ENCODE data around the gene MKNK2.

MKNK2 gene

DNA sequence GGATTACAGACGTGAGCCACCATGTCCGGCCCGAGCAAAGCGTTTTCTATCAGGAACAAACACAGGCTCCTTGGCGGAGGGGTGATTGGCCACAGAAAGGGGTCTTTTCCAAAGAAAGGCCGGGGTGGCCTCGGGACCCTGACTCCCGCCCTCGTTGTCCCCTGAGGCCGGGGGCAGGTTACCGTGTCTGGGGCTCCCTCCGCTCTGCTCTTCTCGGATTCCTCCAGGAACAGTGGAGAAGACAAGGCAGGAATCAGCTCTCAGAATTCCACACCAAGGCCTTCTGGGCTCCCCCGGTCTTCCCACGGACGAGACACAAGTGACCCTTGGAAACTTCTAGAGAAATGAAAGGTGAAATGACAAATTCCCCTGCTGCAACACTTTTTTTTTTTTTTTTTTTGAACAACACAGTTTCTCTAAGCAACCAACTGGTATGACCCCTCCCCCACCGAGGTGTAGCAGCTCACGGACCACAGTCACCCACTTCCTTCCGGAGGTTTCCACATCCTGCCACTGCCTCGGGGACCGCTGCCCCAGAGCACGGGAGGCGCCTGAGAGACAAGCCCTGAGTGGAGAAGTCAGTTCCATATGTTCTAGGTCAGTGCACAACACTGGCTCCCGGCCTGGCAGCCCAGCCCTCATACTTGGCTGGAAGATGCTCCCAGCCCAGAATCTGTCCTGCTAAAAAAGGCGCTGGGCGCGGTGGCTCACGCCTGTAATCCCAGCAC is 34.1 kb upstream of the MKNK2 start:
- TF ChIP-seq, protein P1, sequence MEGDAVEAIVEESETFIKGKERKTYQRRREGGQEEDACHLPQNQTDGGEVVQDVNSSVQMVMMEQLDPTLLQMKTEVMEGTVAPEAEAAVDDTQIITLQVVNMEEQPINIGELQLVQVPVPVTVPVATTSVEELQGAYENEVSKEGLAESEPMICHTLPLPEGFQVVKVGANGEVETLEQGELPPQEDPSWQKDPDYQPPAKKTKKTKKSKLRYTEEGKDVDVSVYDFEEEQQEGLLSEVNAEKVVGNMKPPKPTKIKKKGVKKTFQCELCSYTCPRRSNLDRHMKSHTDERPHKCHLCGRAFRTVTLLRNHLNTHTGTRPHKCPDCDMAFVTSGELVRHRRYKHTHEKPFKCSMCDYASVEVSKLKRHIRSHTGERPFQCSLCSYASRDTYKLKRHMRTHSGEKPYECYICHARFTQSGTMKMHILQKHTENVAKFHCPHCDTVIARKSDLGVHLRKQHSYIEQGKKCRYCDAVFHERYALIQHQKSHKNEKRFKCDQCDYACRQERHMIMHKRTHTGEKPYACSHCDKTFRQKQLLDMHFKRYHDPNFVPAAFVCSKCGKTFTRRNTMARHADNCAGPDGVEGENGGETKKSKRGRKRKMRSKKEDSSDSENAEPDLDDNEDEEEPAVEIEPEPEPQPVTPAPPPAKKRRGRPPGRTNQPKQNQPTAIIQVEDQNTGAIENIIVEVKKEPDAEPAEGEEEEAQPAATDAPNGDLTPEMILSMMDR (IDR thresholded peaks at IDR 0.05; ENCODE audit: low read depth, low read length), result no peak

DNA sequence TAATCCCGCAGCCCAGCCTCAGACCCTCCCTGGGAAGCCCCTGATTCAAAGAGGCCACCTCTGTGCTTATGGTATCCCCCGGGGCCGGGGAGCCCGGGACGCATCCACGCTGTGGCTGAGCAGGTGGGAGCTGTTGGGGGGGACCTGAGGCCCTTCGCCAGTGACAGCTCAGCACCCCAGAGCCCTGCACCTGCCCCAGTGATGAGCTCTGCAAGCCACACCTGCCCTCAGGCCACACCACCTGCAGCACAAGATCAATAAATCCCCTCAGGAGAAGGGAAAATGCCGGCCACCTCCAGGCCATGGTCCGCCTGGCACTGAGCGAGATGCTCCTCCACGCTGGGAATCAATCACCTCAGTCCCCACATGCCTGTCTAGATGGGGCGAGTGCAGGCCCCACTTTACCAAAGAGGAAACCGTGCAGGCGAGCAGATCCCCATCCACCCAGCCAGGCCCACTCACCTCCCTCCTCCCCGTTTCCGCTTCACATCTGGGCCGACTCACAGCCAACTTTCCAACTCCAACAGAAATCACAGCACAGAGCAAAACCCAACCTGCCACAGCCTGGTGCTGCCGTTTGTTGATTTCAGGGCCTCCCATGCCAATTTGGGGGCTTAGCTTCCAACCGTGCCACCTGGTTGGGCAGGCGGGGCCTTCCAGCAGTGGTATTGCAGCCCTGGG is 32.3 kb upstream of the MKNK2 start:
- in situ Hi-C loops (cut with HindIII; ENCODE audit: low sequenced_read_pairs), result no loop called here
- H3K4me3 ChIP-seq (ENCODE audit: low read depth, low read length), result no peak overlapping the region
- DNase-seq (ENCODE audit: low read depth, low spot score), result no peak
- TF ChIP-seq, protein P1 (IDR thresholded peaks at IDR 0.05; ENCODE audit: low read depth, low read length), result no peak

More for the DNA sequence above, 34.1 kb upstream of the MKNK2 start:
- in situ Hi-C loops (cut with HindIII; ENCODE audit: low sequenced_read_pairs), result no loop called here
- H3K4me3 ChIP-seq (ENCODE audit: low read depth, low read length), result no peak overlapping the region
- no peak for DNase-seq (ENCODE audit: low read depth, low spot score)

DNA sequence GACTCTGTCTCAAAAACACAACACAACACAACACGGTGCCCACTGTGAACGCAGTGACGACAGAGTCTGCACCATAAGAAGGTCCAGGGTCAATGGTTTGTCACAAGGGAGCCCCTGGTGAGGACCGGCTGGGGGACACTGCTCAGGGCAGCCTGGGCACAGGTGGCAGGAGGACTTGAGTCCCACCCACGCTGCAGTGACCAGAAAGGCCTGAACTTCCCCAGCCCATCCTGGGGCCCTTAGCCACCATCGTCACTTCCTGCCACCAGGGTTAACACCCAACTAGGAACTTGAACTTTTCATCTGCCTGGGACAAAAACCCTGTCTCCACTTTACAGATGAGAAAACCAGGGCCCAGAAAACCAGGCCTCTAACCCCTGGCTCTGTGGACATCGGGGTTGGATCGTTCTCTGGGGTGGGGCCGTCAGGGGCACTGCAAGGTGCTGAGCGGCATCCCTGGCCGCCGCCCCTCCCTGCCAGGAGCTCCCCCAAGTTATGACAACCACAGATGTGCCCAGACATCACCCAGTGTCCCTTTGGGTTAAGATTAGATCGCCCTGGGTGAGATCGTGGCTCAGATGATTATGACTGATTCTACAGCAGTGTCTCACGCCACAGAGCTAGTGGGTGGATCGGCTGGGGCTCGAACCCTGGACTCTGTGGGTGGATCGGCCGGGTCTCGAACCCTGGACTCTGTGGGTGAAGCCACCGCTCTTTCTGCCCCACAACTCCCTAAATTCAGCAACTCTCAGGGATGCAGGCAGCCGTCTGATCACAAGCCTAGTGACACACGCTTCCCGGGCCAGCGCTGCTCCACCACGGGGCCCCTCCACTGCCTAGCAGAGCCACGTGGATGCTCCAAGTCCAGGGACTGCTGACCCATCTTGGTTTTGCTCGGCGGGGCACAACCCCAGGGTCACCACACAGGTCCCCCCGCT is 31.1 kb upstream of the MKNK2 start:
- no peak overlapping the region for H3K4me3 ChIP-seq (ENCODE audit: low read depth, low read length)
- in situ Hi-C loops (cut with HindIII; ENCODE audit: low sequenced_read_pairs), result no loop called here
- DNase-seq (ENCODE audit: low read depth, low spot score), result no peak
- TF ChIP-seq, protein P1 (IDR thresholded peaks at IDR 0.05; ENCODE audit: low read depth, low read length), result no peak

DNA sequence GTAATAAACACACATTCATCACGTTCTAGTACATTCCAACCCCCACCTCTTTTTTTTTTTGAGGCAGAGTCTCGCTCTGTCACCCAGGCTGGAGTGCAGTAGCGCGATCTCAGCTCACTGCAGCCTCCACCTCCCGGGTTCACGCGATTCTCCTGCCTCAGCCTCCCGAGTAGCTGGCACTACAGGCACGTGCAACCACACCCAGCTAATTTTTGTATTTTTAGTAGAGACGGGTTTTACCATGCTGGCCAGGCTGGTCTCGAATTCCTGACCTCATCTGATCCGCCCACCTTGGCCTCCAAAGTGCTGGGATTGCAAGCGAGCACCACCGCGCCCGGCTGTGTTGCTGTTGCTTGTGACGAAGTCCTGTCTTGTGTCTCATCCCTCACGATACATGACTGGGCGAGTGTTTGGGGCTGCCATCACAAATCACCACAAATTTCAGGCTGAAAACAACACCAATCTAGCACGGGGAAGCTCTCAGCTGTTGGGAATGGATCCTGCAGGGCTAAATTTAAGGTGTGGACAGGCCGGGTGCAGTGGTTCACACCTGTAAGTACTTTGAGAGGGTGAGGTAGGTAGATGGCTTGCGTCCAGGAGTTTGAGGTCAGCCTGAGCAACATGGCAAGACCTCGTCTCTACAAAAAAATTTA is 29.4 kb upstream of the MKNK2 start:
- in situ Hi-C loops (cut with HindIII; ENCODE audit: low sequenced_read_pairs), result no loop called here
- TF ChIP-seq, protein P1 (IDR thresholded peaks at IDR 0.05; ENCODE audit: low read depth, low read length), result no peak
- H3K4me3 ChIP-seq (ENCODE audit: low read depth, low read length), result no peak overlapping the region

DNA sequence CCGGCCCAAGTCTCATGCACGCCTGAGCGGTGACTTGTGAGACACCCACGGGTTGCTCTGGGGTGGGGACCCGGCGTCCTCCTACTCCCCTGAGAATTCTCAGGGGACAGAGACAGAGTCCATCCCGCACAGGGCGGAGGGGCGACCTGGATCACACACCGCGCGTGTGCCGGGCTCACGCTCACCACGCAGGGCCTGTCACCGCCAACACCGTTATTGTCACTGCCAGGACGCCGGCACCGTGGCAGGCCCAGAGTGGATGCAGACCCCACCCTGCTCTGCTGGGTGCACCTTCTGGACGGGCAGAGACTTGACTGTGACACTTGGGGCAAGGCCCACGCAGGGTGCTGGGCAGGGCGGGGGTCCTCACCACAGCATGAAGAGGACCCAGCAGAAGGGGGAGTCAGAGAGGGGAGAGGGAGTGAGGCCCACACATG is 28.8 kb upstream of the MKNK2 start:
- TF ChIP-seq, protein P1 (IDR thresholded peaks at IDR 0.05; ENCODE audit: low read depth, low read length), result no peak
- no peak overlapping the region for H3K4me3 ChIP-seq (ENCODE audit: low read depth, low read length)
- in situ Hi-C loops (cut with HindIII; ENCODE audit: low sequenced_read_pairs), result no loop called here
- no peak for DNase-seq (ENCODE audit: low read depth, low spot score)

More for the DNA sequence above, 29.4 kb upstream of the MKNK2 start:
- DNase-seq (ENCODE audit: low read depth, low spot score), result no peak
